Large intestine (tissue), 3 donors: ENCODE results near the gene ACOD1. TPM values are rescaled to one million over a fixed set of nuclear protein-coding genes. Genes with fewer than 3 reads are reported as not detected.

Experiments used
- DNase-seq, 2 donors: peaks; one replicate each; pipeline versions ENCODE4 v3.0.0 to v3.0.0-alpha.2; 2013
- H3K27ac ChIP-seq: one replicate; pipeline ENCODE4 v1.5.1; 2013; ENCODE audit warnings: low read length
- H3K27me3 ChIP-seq: 2 replicates; pipeline ENCODE4 v1.6.1; 2013; ENCODE audit warnings: low read length; ENCODE audit not compliant: control insufficient read depth, insufficient read depth
- H3K36me3 ChIP-seq: 2 replicates; pipeline ENCODE4 v1.6.1; 2013; ENCODE audit warnings: low read length; ENCODE audit not compliant: control insufficient read depth, insufficient read depth
- H3K4me1 ChIP-seq: one replicate; pipeline ENCODE4 v1.6.1; 2013; ENCODE audit warnings: low read length; ENCODE audit not compliant: control insufficient read depth, insufficient read depth
- H3K4me3 ChIP-seq: one replicate; pipeline ENCODE4 v1.5.1; 2013; ENCODE audit warnings: low read length
- H3K9me3 ChIP-seq: one replicate; pipeline ENCODE4 v1.6.1; 2013; ENCODE audit warnings: mild to moderate bottlenecking, low read depth, low read length, moderate library complexity; ENCODE audit not compliant: control insufficient read depth
- WGBS: methylation state at CpG from one replicate; pipeline ENCODE4 v1.1.5; 2013; ENCODE audit warnings: low lambda C conversion rate; ENCODE audit not compliant: insufficient coverage; 5-methylcytosine and 5-hydroxymethylcytosine counted together
- polyA plus RNA-seq: library from polyadenylated mRNA; unstranded; fragments of 120-200 nt; gene quantifications from one replicate; pipeline ENCODE4 v1.2.1, GENCODE V29; 2013

ACOD1 gene
- polyA plus RNA-seq, 1 donor = not detected

DNA sequence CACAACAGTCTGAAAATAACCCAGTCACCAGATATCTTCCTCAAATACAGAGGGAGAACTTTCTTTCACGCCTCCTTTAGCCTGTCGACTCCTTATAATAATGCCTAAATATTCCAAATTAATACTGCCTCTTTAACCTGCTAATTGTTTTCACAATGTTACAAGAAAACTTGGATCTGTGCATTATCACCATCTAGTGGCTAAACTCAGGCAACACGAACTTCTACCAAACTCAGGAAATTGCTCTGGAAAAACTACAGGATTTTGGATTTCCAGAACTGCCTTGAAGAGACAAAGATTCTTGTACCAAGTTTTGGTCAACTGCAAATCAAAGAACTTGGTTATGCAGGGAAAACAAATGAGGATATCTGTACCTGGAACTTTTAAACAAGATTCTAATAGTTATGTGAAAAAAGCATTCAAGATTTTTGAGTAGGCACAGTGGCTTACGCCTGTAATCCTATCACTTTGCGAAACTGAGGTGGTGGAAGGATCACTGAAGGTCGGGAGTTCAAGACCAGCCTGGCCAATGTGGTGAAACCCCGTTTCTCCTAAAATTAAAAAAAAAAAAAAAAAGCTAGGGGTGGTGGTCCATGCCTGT is 54.4 kb downstream of the ACOD1 start:
- no peak for DNase-seq
- no peaks in the 10 kb centered on the region for H3K27me3 ChIP-seq
- H3K4me1 ChIP-seq = no peaks in the 10 kb centered on the region
- peaks cover 43% of the 10 kb centered on the region for H3K36me3 ChIP-seq
- 90% methylated on average over 2 of the region's 7 CpGs for WGBS
- H3K9me3 ChIP-seq = no peaks in the 10 kb centered on the region
- H3K4me3 ChIP-seq = no peak overlapping the region
- H3K27ac ChIP-seq = no peak overlapping the region

Other genes with a start within 250 kb of the ACOD1 start
- 101 TPM for gene KCTD12, start 62.1 kb upstream of the ACOD1 start, polyA plus RNA-seq
- gene CLN5, start 43.6 kb downstream of the ACOD1 start, polyA plus RNA-seq = 37.7 TPM
- 46.4 TPM for gene FBXL3, start 78.6 kb downstream of the ACOD1 start, polyA plus RNA-seq